Natural killer cell (primary cell): ENCODE data around the gene MMP3. TPM values are rescaled to one million over a fixed set of nuclear protein-coding genes. Genes with fewer than 3 reads are reported as not detected.

Source experiments
- ATAC-seq, 3 donors: fragments of 150-1000 bp in 2 of 3; fragments of 200-7000 bp in 1 of 3; cut with Tn5 transposase; 1 replicate in 1 of 3; 2 replicates in 2 of 3; pipeline ENCODE4 v1.10.0; 2021; ENCODE audit warnings: mild to moderate bottlenecking in 2 of 3, moderate library complexity in 2 of 3
- DNase-seq, 2 donors: peaks; one replicate each; pipeline versions ENCODE4 v3.0.0 to v3.0.0-alpha.2; 2013 to 2021; ENCODE audit warnings: mixed read lengths in 1 of 2
- H3K27ac ChIP-seq: one replicate; pipeline ENCODE4 v1.5.1; 2013; ENCODE audit warnings: mild to moderate bottlenecking, low read length
- H3K27me3 ChIP-seq: one replicate; pipeline ENCODE4 v1.6.1; 2013; ENCODE audit warnings: low read length; ENCODE audit not compliant: control insufficient read depth, insufficient read depth
- H3K36me3 ChIP-seq: one replicate; pipeline ENCODE4 v1.6.1; 2013; ENCODE audit warnings: low read length; ENCODE audit not compliant: control insufficient read depth, insufficient read depth
- H3K4me1 ChIP-seq: one replicate; pipeline ENCODE4 v1.6.1; 2013; ENCODE audit warnings: low read length; ENCODE audit not compliant: control insufficient read depth, insufficient read depth
- H3K4me3 ChIP-seq: one replicate; pipeline ENCODE4 v1.5.1; 2013; ENCODE audit warnings: low read length
- H3K9me3 ChIP-seq: one replicate; pipeline ENCODE4 v1.6.1; 2013; ENCODE audit warnings: low read length; ENCODE audit not compliant: control insufficient read depth, insufficient read depth
- H3K27ac Mint-ChIP-seq, 2 donors: one replicate each; pipeline ENCODE4 v1.8.0; 2022; ENCODE audit warnings: mild to moderate bottlenecking in 2 of 2, mixed read lengths in 2 of 2, moderate library complexity in 1 of 2
- H3K27me3 Mint-ChIP-seq, 2 donors: one replicate each; pipeline ENCODE4 v1.8.0; 2022; ENCODE audit warnings: low read depth in 2 of 2, mixed read lengths in 2 of 2
- H3K36me3 Mint-ChIP-seq: one replicate; pipeline ENCODE4 v1.8.0; 2022; ENCODE audit warnings: mixed read lengths
- H3K4me1 Mint-ChIP-seq, 2 donors: one replicate each; pipeline ENCODE4 v1.8.0; 2022; ENCODE audit warnings: mixed read lengths in 2 of 2
- H3K4me3 Mint-ChIP-seq: one replicate; pipeline ENCODE4 v1.8.0; 2022; ENCODE audit warnings: mild to moderate bottlenecking, moderate library complexity, mixed read lengths
- H3K9me3 Mint-ChIP-seq, 2 donors: one replicate each; pipeline ENCODE4 v1.8.0; 2022; ENCODE audit warnings: mixed read lengths in 2 of 2
- WGBS: methylation state at CpG from one replicate; pipeline ENCODE4 v1.1.7; 2013; ENCODE audit warnings: missing lambda C conversion rate; ENCODE audit not compliant: insufficient coverage; 5-methylcytosine and 5-hydroxymethylcytosine counted together
- intact Hi-C: fragments of 100-400 bp; cut with micrococcal nuclease; formaldehyde crosslinking; loops from one replicate; pipeline ENCODE4 v1.14.2; 2022
- total RNA-seq, 4 donors: library from RNA; stranded (reverse); fragments of 120-200 nt in 1 of 4; gene quantifications; one replicate each; pipeline versions ENCODE4 v1.2.3 to v1.2.4, GENCODE V29; 2013 to 2022
- TF ChIP-seq, protein P1 (sequence below): fragments of 200-600 bp; IDR thresholded peaks from one replicate; pipeline ENCODE4 v1.8.0; 2022; ENCODE audit warnings: antibody characterized with exemption

Gene MMP3
- total RNA-seq, 3 donors from 2014 or later (not counting 1 experiment from before 2014, with no cell fraction given): not detected

DNA sequence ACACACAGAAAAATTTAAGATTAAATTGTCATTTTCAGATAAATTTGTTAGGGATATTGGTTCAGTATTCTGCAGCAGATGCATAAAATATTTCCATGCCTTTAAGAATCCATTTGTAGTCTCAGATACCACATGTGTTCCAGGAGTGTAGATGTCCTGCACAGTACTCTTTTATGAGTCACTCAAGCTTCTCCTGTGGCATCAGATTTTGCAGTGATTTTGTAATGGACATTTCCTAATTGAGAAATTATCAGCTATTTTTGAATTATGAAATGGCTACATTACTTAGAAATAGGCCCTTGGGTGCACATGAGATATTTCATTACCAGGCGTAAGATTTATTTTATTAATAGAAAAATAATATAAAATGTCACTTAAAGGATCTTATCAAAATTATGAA, 18.9 kb downstream of the MMP3 start:
- ATAC-seq (no peak), DNase-seq (no peak)
- no CpG with 5 or more reads among the region's 1 CpG for WGBS
- Mint-ChIP-seq H3K9me3 (no peaks in the 10 kb centered on the region), H3K4me1 (no peaks in the 10 kb centered on the region), H3K4me3 (no peak overlapping the region), H3K36me3 (no peaks in the 10 kb centered on the region), H3K27ac (no peak overlapping the region), H3K27me3 (no peaks in the 10 kb centered on the region)
- TF ChIP-seq, protein P1, sequence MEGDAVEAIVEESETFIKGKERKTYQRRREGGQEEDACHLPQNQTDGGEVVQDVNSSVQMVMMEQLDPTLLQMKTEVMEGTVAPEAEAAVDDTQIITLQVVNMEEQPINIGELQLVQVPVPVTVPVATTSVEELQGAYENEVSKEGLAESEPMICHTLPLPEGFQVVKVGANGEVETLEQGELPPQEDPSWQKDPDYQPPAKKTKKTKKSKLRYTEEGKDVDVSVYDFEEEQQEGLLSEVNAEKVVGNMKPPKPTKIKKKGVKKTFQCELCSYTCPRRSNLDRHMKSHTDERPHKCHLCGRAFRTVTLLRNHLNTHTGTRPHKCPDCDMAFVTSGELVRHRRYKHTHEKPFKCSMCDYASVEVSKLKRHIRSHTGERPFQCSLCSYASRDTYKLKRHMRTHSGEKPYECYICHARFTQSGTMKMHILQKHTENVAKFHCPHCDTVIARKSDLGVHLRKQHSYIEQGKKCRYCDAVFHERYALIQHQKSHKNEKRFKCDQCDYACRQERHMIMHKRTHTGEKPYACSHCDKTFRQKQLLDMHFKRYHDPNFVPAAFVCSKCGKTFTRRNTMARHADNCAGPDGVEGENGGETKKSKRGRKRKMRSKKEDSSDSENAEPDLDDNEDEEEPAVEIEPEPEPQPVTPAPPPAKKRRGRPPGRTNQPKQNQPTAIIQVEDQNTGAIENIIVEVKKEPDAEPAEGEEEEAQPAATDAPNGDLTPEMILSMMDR: no peak
- intact Hi-C loops: no loop called here
- H3K4me3 ChIP-seq: no peak overlapping the region
- H3K36me3 ChIP-seq: no peaks in the 10 kb centered on the region
- H3K27ac ChIP-seq: no peak overlapping the region
- H3K9me3 ChIP-seq: no peaks in the 10 kb centered on the region
- no peaks in the 10 kb centered on the region for H3K4me1 ChIP-seq
- H3K27me3 ChIP-seq: no peaks in the 10 kb centered on the region

DNA sequence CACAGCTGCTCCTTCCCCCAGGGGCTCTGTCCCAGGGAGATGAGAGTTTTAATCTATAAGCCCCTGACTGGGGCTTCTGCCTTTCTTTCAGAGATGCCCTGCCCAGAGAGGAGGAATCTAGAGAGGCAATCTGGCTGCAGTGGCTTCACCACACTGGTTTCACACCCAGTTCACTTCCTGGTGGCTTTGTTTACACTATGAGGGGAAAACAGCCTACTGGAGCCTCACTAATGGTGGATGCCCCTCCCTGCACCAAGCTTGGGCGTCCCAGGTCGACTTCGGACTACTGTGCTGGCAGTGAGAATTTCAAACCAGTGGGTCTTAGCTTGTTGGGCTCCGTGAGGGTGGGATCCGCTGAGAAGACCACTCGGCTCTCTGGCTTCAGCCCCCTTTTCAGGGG, 23.9 kb downstream of the MMP3 start:
- intact Hi-C loops: no loop called here
- no peaks in the 10 kb centered on the region for H3K4me1 ChIP-seq
- no peaks in the 10 kb centered on the region for H3K9me3 ChIP-seq
- no peak for ATAC-seq
- WGBS: 85% methylated on average over 6 of the region's 6 CpGs
- no peak overlapping the region for H3K27ac ChIP-seq
- Mint-ChIP-seq H3K27me3 (no peaks in the 10 kb centered on the region), H3K4me3 (no peak overlapping the region), H3K9me3 (peaks cover 7 to 8% of the 10 kb centered on the region in 2 donors), H3K4me1 (no peaks in the 10 kb centered on the region), H3K27ac (no peak overlapping the region), H3K36me3 (no peaks in the 10 kb centered on the region)
- TF ChIP-seq, protein P1: no peak
- no peaks in the 10 kb centered on the region for H3K36me3 ChIP-seq
- no peak overlapping the region for H3K4me3 ChIP-seq
- no peak for DNase-seq
- H3K27me3 ChIP-seq: no peaks in the 10 kb centered on the region

DNA sequence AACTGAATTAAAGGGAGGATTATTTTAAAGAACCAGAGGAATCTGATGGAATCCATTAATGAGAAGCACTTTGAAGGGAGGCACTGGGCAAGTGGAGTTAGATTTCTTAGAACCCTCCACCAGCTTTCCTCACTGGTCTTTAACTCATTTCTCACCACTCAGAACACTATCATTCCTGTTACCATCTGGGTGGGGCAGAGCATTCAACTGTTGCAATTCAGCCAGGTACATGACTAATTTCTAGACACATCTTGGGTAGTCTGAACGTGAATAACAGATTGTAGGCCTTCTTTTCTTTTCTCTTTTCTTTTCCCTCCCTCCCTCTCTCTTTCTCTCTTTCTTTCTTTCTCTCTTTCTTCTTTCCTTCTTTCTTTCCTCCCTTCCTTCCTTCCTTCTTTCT, 29.9 kb downstream of the MMP3 start:
- Histone ChIP-seq H3K9me3 (no peaks in the 10 kb centered on the region), H3K27me3 (no peaks in the 10 kb centered on the region), H3K4me1 (no peaks in the 10 kb centered on the region), H3K4me3 (no peak overlapping the region), H3K36me3 (no peaks in the 10 kb centered on the region), H3K27ac (no peak overlapping the region)
- Mint-ChIP-seq H3K27ac (no peak overlapping the region), H3K9me3 (peaks cover 7 to 12% of the 10 kb centered on the region in 2 donors), H3K4me3 (no peak overlapping the region), H3K4me1 (no peaks in the 10 kb centered on the region), H3K36me3 (no peaks in the 10 kb centered on the region), H3K27me3 (peaks cover 0 to 9% of the 10 kb centered on the region in 2 donors)
- 74% methylated on average over 1 of the region's 1 CpG for WGBS
- ATAC-seq: no peak
- intact Hi-C loops: no loop called here
- TF ChIP-seq, protein P1: no peak
- DNase-seq: no peak

DNA sequence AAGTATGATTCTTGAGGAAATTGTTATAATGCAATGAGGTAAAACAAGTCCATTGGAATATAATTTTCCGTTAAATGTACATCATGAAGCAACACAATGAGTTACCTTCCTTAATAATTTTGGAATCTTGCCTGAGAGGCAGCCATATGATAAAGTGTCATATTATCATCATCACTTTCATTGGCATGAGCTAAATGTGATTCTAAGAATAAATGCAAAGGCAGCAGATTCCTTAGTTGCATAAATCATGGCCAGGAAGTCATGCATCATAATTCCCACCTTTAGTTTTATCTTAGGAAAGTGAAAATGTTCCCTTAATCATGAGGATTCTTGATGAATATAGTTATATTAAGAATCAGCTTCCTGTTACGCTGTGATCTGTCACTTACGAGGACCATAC, 31.2 kb downstream of the MMP3 start:
- no peak for ATAC-seq
- no peaks in the 10 kb centered on the region for H3K4me1 Mint-ChIP-seq
- TF ChIP-seq, protein P1: no peak
- Histone ChIP-seq H3K4me1 (no peaks in the 10 kb centered on the region), H3K9me3 (no peaks in the 10 kb centered on the region), H3K4me3 (no peak overlapping the region), H3K27me3 (no peaks in the 10 kb centered on the region), H3K36me3 (no peaks in the 10 kb centered on the region), H3K27ac (no peak overlapping the region)
- 82% methylated on average over 2 of the region's 3 CpGs for WGBS
- no peak overlapping the region for H3K4me3 Mint-ChIP-seq
- no peak for DNase-seq
- intact Hi-C loops: no loop called here
- no peak overlapping the region for H3K27ac Mint-ChIP-seq
- no peaks in the 10 kb centered on the region for H3K36me3 Mint-ChIP-seq
- peaks cover 0 to 9% of the 10 kb centered on the region in 2 donors for H3K27me3 Mint-ChIP-seq
- H3K9me3 Mint-ChIP-seq: peaks cover 7% of the 10 kb centered on the region in 2 donors
